GM19240 (cell line): ENCODE results near the gene CASP10.
"Not testable (repeated sequence)": the region's sequence is repeated elsewhere in the genome, so short reads cannot be mapped to it uniquely, and the experiment has no call there.

ENCODE experiments used
- DNase-seq: peaks from one replicate; pipeline ENCODE4 v3.0.0; 2011; ENCODE audit warnings: low spot score; ENCODE audit not compliant: insufficient read length

CASP10 gene, protein sequence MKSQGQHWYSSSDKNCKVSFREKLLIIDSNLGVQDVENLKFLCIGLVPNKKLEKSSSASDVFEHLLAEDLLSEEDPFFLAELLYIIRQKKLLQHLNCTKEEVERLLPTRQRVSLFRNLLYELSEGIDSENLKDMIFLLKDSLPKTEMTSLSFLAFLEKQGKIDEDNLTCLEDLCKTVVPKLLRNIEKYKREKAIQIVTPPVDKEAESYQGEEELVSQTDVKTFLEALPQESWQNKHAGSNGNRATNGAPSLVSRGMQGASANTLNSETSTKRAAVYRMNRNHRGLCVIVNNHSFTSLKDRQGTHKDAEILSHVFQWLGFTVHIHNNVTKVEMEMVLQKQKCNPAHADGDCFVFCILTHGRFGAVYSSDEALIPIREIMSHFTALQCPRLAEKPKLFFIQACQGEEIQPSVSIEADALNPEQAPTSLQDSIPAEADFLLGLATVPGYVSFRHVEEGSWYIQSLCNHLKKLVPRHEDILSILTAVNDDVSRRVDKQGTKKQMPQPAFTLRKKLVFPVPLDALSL

DNA sequence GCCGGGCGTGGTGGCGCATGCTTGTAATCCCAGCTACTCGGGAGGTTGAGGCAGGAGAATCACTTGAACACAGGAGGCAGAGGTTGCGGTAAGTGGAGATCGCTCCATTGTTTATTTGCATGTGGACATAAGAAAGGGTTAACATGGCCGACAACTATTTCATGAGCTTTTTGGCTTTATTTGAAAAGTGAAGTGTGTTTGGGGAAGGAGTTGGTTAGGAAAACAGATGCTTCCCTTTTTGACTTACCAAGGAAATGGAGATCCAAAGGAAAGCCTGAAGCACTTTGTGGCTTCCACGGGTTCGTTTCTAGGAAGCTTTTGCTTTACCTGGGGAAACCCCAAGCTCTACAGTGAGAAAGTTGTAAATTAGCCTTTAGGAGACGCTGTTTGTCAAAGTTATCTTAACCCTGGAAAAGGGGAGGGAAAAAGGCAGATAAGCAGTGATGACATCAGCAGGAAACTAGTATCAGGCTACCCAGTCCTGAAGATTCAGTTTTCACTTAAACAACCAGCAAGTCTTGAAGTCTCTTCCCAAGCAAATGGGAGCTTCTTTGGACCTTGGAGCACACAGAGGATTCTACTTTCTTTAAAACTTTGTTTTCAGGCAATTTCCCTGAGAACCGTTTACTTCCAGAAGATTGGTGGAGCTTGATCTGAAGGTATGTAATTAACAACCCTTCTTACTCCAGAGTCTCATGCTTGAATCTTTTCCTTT lies at the start of gene CASP10:
Gene CASP10 (plus strand): TSS at position 492 of the 715 bp plus-strand sequence. CDS start 2,637 bp downstream, outside the sequence.
- DNase-seq = peak; percentile 54

DNA sequence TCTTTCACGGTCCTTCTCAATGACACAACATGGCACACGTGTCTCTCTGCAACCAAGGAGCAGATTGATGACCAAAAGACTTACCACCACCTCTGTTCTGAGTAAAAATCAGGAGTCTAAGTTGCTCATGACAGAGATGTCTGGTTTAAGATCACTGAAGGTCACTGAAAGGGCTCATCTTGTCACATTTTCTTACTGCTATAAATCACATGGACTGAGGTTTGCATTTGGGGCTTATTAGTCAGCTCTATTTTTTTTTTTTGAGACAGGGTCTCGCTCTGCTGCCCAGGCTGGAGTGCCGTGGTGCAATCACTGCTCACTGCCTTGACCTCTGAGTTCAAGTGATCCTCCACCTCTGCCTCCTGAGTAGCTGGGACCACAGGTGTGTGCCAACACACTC lies 47.6 kb upstream of the CASP10 start:
- no peak for DNase-seq

DNA sequence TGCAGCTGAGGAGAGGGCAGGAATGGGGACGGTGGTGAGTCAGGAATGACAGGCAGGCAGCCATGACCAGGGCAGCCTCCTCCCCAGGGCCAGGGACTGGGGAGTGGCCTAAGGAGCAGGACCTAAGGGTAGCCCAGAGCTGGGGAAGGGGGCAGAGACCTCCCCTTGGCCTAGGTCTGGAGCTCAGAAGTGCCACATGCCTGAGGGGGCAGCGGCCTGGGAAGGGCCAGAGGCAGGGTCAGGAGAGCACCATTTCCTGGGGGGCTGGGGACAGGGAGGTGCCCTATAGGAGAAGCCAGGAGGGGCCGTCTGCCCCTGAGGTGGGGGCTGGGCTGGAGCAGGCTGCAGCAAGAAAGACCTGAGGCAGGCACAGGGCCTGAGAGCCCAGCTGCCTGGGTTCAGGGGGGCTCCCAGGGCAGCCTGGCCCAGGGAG lies 46.0 kb upstream of the CASP10 start:
- DNase-seq = no peak

DNA sequence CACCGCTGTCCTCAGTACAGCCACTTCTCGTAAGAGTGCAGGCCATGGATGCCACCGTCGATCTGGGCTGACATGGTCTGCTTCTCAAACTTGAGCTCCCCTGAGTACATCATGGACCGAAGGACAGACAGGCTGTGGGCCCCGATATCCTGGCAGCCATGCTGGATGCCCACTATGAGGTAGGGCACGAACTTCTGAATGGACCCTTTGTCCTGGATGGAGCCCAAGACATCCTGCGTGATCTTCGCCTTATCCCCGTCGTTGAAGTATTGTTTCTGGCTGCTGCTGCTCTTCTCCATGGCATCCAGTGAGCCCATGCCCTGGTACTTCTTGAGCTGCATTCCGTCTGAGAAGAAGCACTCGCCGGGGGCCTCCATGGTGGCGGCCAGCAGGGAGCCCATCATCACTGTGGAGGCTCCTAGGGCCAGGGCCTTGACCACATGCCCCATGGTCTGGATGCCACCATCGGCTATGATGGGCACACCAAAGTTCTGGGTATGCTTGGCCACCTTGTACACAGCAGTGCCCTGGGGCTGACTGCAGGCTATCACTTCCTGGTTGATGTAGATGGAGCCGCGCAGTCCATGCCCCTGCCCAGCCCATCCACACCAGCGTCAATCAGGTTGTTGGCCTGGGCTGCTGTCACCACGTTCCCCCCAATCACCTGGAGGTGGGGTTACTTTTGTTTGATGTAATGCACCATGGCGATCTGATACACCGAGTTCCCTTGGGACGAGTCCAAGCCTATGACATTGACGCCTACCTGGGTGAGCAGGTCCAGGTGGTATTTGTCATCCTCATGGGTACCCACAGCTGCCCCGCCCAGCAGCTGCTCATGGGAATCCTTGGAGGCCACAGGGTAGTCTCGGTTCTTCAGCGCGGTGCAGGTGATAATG lies 45.2 kb upstream of the CASP10 start:
- DNase-seq = no peak

DNA sequence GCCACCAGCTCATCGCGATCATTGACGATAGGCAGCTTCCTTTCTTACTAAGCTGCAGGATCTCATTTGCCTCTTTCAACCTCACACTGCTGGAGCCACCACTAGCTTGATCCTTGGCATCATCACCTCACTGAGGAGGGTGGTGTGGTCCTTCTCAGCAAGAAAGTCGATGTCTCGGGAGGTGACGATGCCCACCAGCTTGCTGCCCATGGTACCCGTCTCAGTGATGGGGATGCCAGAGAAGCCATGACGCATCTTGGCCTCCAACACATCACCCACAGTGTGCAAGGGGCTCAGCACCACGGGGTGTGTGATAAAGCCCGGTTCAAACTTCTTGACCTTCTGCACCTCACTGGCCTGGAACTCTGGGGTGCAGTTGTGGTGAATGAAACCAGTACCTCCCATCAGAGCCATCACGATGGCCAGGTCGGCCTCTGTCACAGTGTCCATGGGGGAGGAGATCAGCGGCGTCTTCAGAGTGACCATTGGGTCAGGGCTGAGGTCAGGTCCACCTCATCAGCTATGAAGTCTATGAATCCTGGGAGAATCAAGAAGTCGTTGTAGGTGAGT lies 44.5 kb upstream of the CASP10 start:
- DNase-seq = no peak

DNA sequence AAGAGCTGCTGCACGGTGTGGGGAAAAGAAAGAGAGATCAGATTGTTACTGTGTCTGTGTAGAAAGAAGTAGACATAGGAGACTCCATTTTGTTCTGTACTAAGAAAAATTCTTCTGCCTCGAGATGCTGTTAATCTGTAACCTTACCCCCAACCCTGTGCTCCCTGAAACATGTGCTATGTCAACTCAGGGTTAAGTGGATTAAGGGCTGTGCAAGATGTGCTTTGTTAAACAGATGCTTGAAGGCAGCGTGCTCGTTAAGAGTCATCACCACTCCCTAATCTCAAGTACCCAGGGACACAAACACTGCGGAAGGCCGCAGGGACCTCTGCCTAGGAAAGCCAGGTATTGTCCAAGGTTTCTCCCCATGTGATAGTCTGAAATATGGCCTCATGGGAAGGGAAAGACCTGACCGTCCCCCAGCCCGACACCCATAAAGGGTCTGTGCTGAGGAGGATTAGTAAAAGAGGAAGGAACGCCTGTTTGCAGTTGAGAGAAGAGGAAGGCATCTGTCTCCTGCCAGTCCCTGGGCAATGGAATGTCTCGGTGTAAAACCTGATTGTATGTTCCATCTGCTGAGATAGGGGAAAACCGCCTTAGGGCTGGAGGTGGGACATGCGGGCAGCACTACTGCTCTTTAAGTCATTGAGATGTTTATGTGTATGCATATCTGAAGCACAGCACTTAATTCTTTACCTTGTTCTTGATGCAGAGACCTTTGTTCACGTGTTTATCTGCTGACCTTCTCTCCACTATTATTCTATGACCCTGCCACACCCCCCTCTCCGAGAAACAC lies 43.8 kb upstream of the CASP10 start:
- DNase-seq = not testable (repeated sequence)

DNA sequence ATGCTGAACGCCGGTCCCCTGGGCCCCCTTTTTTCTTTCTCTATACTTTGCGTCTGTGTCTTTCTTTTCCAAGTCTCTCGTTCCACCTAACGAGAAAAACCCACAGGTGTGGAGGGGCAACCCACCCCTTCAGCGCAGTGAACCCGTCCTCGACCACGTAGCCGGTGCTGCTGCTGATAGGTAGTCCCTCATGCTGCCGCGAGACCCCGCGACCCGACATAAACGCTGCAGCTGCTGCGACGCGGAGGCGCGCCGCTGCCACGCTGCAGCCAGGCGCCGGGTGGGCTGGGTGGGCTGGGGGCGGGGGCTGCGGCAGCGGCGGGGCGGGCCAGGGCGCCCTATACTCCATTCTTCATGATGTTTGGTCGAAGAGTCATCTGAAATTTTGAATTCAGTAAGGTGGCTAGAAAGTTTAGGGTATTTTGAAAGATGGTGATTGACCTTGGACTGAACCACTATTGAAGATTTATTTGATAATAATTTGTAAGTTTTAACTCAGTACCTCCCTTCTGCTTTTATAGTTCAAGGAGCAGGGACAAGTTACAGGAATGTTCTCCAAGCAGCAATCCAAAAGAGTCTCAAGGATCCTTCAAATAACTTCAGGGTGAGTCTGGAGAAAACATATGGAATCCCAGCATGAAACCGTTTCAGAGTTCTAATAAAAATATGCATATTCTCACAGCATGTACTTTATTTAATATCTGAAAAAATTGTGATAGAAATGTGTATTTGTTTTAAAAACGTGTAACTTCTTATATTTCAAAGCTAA lies 42.9 kb upstream of the CASP10 start:
- DNase-seq = no peak

DNA sequence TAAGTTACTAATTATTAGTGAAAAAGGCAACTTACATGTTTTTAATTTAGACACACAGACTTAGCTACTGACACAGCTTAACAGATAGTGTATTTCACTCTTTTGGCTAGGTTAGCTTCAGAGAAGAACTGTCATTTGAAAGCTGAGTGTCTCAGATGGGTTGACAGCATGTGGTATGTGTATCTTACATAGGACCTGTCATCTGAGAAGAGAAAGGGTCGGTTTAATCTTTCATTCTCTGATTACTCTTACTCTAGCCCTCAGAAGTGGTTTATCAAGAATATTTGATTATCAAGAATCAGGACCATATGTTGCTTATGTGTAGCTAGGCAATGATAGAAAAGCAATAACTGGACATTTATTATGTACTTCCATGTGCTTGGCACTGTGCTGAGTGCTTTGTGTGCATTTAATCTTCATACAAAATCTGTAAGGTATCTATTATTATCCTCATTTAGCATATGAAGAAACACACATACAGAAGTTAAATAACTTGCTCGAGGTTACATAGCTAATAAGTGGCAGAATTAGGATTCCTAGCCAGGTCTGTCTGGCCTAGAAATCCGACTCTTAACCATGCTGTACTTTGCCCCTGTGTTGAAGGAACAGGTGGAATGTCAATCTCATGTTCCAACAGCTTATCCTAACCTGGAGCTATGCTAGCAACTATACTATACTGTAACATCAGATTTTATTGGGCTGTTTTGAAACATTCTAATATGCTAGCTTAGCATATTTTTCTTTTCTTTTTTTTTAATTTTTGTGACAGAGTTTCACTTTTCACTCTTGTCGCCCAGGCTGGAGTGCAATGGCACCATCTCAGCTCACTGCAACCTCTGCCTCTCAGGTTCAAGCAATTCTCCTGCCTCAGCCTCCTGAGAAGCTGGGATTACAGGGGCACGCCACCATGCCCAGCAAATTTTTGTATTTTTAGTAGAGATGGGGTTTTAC lies 38.6 kb upstream of the CASP10 start:
- no peak for DNase-seq

DNA sequence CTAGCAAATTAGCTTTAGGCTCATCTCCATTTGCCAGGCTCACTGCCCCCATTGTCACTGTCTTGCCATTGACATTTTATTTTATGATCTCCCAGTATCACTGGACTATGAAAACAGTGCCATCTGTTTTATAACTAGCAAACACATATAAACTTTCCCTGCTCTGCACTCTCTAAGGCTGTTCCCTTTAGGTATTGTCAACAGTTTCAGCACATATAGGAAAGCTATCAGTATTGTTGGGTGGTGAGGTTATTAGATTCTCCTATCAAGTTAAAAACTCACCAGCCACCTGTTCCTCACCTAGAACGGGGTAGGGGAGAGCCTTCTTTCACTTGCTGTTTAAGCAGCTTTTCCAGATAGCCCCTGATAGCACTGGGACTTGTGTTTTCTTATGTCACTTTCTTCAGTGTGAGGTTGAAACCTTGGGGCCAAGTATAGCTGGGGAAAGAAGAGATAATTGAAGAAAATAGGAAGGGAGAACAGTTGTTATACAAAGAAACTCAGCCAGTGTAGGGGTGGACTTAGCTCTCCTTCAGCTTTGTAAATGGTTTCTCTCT lies 34.4 kb upstream of the CASP10 start:
- no peak for DNase-seq

DNA sequence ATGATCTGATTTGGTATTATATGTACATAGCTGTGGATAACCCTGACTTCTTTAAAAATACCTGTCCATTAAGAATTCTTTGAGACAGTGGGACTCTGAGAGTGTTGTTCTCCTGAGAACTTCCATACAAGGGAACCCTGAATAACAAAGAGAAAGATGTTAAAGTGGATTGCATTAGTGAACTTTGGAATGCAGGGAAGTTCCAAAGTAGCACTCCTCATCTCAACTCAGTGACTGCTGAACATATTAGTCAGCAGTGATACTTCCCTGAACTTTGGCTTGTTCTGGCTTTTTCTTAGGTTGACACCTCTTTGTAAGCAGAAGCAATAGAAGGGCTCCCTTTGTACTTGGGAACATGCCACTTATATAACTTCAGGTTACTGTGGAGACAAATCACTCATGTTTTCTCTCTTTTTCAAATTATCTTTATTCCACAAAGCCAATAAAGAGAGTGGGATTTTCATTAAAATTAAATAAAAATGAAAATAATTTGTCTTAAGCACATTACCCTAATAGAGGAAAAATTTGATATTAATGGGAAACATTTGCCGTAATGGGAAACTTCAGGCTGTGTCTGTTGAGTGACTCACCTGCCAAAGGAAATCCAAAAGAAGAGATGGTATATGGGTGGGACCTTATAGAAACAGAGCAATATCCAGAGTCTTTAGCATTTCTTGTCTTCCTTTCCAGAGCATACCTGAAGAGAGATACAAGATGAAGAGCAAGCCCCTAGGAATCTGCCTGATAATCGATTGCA lies 33.7 kb upstream of the CASP10 start:
- DNase-seq = no peak

DNA sequence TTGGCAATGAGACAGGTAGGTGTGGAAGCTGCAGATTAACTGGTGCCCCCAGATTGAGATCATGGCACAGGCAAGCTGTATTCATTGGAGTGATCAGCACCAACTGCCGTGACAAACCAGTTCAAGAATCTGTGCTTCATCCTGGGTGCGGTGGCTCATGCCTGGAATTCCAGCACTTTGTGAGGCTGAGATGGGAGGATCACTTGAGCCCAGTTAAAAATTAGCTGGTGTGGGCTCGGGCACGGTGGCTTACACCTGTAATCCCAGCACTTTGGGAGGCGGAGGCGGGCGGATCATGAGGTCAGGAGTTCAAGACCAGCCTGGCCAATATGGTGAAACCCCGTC lies 33.1 kb upstream of the CASP10 start:
- DNase-seq = not testable (repeated sequence)

DNA sequence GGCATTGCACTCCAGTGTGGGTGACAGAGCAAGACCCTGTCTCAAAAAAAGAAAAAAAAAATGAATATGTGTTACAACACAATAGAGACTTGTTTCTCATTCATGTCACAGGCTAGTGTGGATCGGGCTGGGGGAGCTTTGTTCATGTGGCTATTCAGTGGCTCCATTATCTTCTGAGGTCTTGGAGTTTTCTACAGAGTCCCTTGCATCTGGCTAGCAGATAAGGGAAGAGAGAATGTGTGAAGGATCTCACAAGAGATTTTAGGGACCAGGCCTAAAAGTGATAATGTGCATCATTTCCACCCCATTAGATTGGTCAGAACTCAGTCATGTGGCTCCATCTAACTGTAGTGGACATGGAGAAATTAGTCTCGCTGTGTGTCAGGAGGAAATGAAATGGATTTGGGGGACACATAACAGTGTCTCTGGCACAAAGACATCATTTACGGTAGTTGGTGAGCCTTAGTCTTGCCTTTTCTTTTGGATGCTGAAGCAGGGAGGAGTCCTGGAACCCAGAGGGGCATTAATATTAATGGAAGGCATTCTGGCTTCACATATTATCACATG lies 32.4 kb upstream of the CASP10 start:
- DNase-seq = no peak

DNA sequence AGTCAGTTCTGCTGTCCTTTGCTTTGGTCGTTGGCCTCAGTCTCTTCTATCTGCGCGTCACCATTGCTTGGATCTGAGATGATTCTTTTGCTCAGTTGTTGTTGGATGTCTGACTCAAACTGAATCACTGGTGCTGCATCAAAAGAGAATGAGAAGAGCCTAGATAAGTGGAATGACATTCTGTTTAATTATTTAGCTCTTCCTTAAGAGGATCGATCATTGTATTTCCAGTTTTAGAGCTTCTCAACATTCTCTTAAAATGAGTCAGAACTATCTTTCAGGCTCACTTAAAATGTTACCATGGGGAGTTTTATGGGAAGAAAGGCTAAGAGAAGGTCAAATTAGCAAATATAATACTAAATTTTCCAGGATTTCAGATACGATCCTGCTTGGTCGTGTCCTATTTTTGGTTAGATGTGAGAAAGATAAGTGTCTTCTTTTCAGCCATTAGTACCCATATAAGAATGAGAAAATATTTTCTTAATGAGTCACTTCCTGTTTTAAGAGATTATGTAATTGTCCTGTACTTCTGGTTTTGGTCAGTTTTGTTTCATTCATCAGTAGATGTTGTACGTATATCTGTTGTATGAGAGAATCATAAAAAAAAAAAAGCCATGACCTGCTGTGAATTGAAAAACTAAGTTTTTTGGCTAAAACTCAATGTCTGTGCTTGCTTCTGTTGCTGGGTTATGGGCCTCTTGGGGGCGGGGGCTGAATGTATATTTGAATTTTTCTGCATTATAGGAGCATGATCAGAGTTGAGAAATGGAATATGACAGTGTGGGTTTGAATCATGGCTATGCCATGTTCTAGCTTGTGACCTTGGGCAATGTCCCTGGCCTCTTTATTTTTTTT lies 31.6 kb upstream of the CASP10 start:
- DNase-seq = peak; percentile 34

DNA sequence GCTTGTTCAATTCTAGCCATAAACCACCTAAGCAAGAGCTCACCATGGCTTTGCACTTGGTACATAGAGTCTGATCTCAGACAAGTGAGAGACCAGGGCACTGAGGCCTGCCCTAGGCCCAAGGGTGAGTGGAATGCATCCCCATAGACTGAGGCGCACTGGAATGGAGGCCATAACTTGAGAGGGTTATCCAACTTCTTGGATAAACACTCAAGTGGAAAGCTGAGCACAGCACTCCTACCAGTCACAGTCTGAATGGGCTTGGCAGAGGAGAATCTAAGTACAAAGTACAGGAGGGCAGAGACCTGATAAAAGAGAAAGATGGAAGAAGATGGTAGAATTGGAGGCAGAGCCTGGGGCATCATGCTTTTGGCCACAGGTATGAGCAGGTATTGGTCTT lies 30.4 kb upstream of the CASP10 start:
- DNase-seq = no peak

DNA sequence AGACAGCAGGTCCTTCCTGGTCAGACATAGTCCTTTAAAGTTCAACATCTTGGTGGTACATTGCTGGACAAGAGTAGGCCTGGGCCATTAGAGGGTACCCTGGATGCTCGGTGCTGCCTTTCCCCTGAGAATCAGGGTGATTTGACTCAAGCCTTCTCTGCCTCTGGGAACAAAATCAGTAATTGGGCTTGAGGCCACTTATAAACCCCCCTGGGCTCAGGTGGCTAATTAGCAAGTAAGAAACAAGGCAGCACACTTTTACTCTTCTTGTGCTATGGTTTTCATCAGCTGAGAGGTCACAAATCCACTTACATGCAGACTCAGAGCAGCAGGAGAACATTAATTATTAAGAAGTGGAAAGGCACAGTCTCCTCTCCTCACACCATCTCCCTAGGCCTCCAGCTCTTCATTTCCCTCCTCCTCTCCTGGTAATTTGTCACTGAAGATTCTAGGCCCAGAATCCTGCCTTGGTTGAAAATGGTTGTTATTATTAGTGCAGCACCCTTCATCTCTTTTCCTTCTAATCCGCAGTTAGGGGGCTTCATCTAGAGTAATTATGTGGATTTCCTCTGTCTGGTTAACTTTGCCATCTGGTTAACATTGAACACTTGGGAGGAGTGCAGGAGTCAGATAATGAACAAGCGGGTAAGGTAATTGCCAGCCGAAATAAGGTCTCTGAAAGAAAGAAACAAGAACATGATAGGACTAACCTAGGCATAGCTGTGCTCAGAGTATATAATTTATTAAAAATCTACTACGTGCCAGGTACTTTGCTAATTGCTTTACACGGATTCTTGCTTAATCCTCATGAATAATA lies 29.7 kb upstream of the CASP10 start:
- no peak for DNase-seq
